CD8-positive, alpha-beta memory T cell (primary cell): ENCODE measurements around the gene FHDC1. TPM values are rescaled to one million over a fixed set of nuclear protein-coding genes. Genes with fewer than 3 reads are reported as not detected.

ENCODE experiments used
- CTCF ChIA-PET: fragments of 350-600 bp; sonication (Branson Sonifier 250); formaldehyde crosslinking; loops from one replicate; lab custom pipeline; 2021; ENCODE audit warnings: antibody characterized with exemption; lab: Charles Lee
- POLR2A ChIA-PET: fragments of 350-600 bp; sonication (Branson Sonifier 250); formaldehyde crosslinking; loops from one replicate; lab custom pipeline; 2021; ENCODE audit warnings: antibody characterized with exemption; lab: Charles Lee
- DNase-seq, 5 donors: peaks; one replicate each; pipeline versions ENCODE4 v3.0.0 to v3.0.0-alpha.2; 2020 to 2022; ENCODE audit warnings: mixed read lengths in 1 of 5
- H3K27ac ChIP-seq: one replicate; pipeline ENCODE4 v1.7.0; 2013; ENCODE audit warnings: low read depth, mild to moderate bottlenecking, low read length, moderate library complexity
- H3K27me3 ChIP-seq: 2 replicates; pipeline ENCODE4 v1.7.0; 2013; ENCODE audit warnings: low read length, mild to moderate bottlenecking; ENCODE audit not compliant: insufficient read depth, poor library complexity, severe bottlenecking
- H3K36me3 ChIP-seq: 2 replicates; pipeline ENCODE4 v1.7.0; 2013; ENCODE audit warnings: mild to moderate bottlenecking, low read length, moderate library complexity; ENCODE audit not compliant: insufficient read depth
- H3K4me1 ChIP-seq: 2 replicates; pipeline ENCODE4 v1.7.0; 2013; ENCODE audit warnings: mild to moderate bottlenecking, low read length, moderate library complexity; ENCODE audit not compliant: insufficient read depth
- H3K4me3 ChIP-seq: 2 replicates; pipeline ENCODE4 v1.7.0; 2013; ENCODE audit warnings: mild to moderate bottlenecking, low read length
- H3K9me3 ChIP-seq: 2 replicates; pipeline ENCODE4 v1.7.0; 2013; ENCODE audit warnings: mild to moderate bottlenecking, low read length
- H3K27ac Mint-ChIP-seq, 8 donors: one replicate each; pipeline ENCODE4 v1.8.0; 2020 to 2021; ENCODE audit warnings: mixed read lengths in 8 of 8, mild to moderate bottlenecking in 6 of 8, inconsistent platforms in 3 of 8, moderate library complexity in 3 of 8
- H3K27me3 Mint-ChIP-seq, 2 donors: one replicate each; pipeline ENCODE4 v1.8.0; 2020 to 2021; ENCODE audit warnings: mixed read lengths in 2 of 2, mild to moderate bottlenecking in 1 of 2, moderate library complexity in 1 of 2
- H3K36me3 Mint-ChIP-seq, 3 donors: one replicate each; pipeline ENCODE4 v1.8.0; 2020 to 2021; ENCODE audit warnings: mixed read lengths in 3 of 3, inconsistent platforms in 1 of 3, mild to moderate bottlenecking in 1 of 3
- H3K4me1 Mint-ChIP-seq, 3 donors: one replicate each; pipeline ENCODE4 v1.8.0; 2020 to 2021; ENCODE audit warnings: mixed read lengths in 3 of 3, inconsistent platforms in 1 of 3, mild to moderate bottlenecking in 1 of 3
- H3K4me3 Mint-ChIP-seq, 7 donors: one replicate each; pipeline ENCODE4 v1.8.0; 2020 to 2021; ENCODE audit warnings: mixed read lengths in 7 of 7, mild to moderate bottlenecking in 6 of 7, moderate library complexity in 4 of 7, inconsistent platforms in 2 of 7
- H3K9me3 Mint-ChIP-seq, 5 donors: one replicate each; pipeline ENCODE4 v1.8.0; 2020 to 2022; ENCODE audit warnings: mixed read lengths in 5 of 5, mild to moderate bottlenecking in 3 of 5, moderate library complexity in 2 of 5, inconsistent platforms in 1 of 5
- polyA plus RNA-seq: library from polyadenylated mRNA; unstranded; fragments of 300-500 nt; fragmentation: Illumina TruSeq; gene quantifications from one replicate; pipeline ENCODE4 v1.2.3, GENCODE V29; 2021
- total RNA-seq, 2 experiments: library from RNA; stranded (reverse); gene quantifications; one replicate each; pipeline ENCODE4 v1.2.3, GENCODE V29; 2021

FHDC1 gene
- total and polyA plus RNA-seq, 3 experiments from 2014 or later: 0.04 TPM; not detected in 1

GRCh38 chr4:152999346-153000075, 63.4 kb downstream of the FHDC1 start:
- H3K27ac Mint-ChIP-seq: no peak overlapping the region
- H3K27me3 Mint-ChIP-seq: peaks cover 6 to 62% of the 10 kb centered on the region in 2 donors
- no peaks in the 10 kb centered on the region for H3K9me3 ChIP-seq
- no peak overlapping the region for H3K27ac ChIP-seq
- H3K27me3 ChIP-seq: no peaks in the 10 kb centered on the region
- no peak for DNase-seq
- ChIA-PET CTCF (no interaction called here), POLR2A (no interaction called here)
- H3K4me1 Mint-ChIP-seq: no peaks in the 10 kb centered on the region
- peaks cover 0 to 2% (median 0%) of the 10 kb centered on the region in 3 donors for H3K36me3 Mint-ChIP-seq
- no peaks in the 10 kb centered on the region for H3K36me3 ChIP-seq
- no peak overlapping the region for H3K4me3 Mint-ChIP-seq
- H3K4me1 ChIP-seq: no peaks in the 10 kb centered on the region
- no peak overlapping the region for H3K4me3 ChIP-seq
- H3K9me3 Mint-ChIP-seq: no peaks in the 10 kb centered on the region

- H3K4me1 Mint-ChIP-seq: no peaks in the 10 kb centered on the region
- no peak overlapping the region for H3K27ac ChIP-seq
- H3K36me3 ChIP-seq: no peaks in the 10 kb centered on the region
- H3K27me3 Mint-ChIP-seq: peaks cover 6 to 64% of the 10 kb centered on the region in 2 donors
- no peak overlapping the region for H3K4me3 ChIP-seq
- no peak overlapping the region for H3K4me3 Mint-ChIP-seq
- peaks cover 0 to 2% (median 0%) of the 10 kb centered on the region in 3 donors for H3K36me3 Mint-ChIP-seq
- DNase-seq: no peak
- H3K27ac Mint-ChIP-seq: no peak overlapping the region
- H3K4me1 ChIP-seq: no peaks in the 10 kb centered on the region
- CTCF ChIA-PET: interaction anchor here (0.9 kb wide), 1 partner anchor 11 kb away, joined by 3 read pairs; no protein-coding TSS in a partner anchor
- no peaks in the 10 kb centered on the region for H3K27me3 ChIP-seq
- POLR2A ChIA-PET: no interaction called here
- H3K9me3 Mint-ChIP-seq: no peaks in the 10 kb centered on the region
- no peaks in the 10 kb centered on the region for H3K9me3 ChIP-seq
These were observed 63.9 kb downstream of the FHDC1 start for GRCh38 chr4:153000076-153000420.

GRCh38 chr4:153001626-153002025, 65.5 kb downstream of the FHDC1 start:
- Mint-ChIP-seq H3K9me3 (no peaks in the 10 kb centered on the region), H3K36me3 (peaks cover 0 to 2% (median 0%) of the 10 kb centered on the region in 3 donors), H3K4me1 (peaks cover 0 to 1% (median 0%) of the 10 kb centered on the region in 3 donors), H3K27me3 (peaks cover 0 to 53% of the 10 kb centered on the region in 2 donors), H3K4me3 (no peak overlapping the region), H3K27ac (no peak overlapping the region)
- H3K9me3 ChIP-seq: no peaks in the 10 kb centered on the region
- H3K4me1 ChIP-seq: no peaks in the 10 kb centered on the region
- H3K36me3 ChIP-seq: no peaks in the 10 kb centered on the region
- DNase-seq: no peak
- POLR2A ChIA-PET: no interaction called here
- H3K27me3 ChIP-seq: no peaks in the 10 kb centered on the region
- H3K4me3 ChIP-seq: no peak overlapping the region
- H3K27ac ChIP-seq: no peak overlapping the region
- CTCF ChIA-PET: no interaction called here

- CTCF ChIA-PET: no interaction called here
These were observed 66.0 kb downstream of the FHDC1 start for GRCh38 chr4:153002110-153002509.

GRCh38 chr4:153004081-153004850, 68.1 kb downstream of the FHDC1 start:
- no peaks in the 10 kb centered on the region for H3K9me3 ChIP-seq
- H3K4me1 ChIP-seq: no peaks in the 10 kb centered on the region
- H3K27me3 ChIP-seq: no peaks in the 10 kb centered on the region
- peaks cover 0 to 1% (median 0%) of the 10 kb centered on the region in 3 donors for H3K4me1 Mint-ChIP-seq
- no peaks in the 10 kb centered on the region for H3K36me3 ChIP-seq
- no peak overlapping the region for H3K27ac Mint-ChIP-seq
- H3K36me3 Mint-ChIP-seq: no peaks in the 10 kb centered on the region
- H3K4me3 Mint-ChIP-seq: no peak overlapping the region
- H3K27ac ChIP-seq: no peak overlapping the region
- peaks cover 1 to 40% of the 10 kb centered on the region in 2 donors for H3K27me3 Mint-ChIP-seq
- POLR2A ChIA-PET: no interaction called here
- H3K4me3 ChIP-seq: no peak overlapping the region
- H3K9me3 Mint-ChIP-seq: no peaks in the 10 kb centered on the region
- CTCF ChIA-PET: interaction anchor here (1.3 kb wide), 1 partner anchor 10 kb away, joined by 4 read pairs; no protein-coding TSS in a partner anchor
- no peak for DNase-seq

More at GRCh38 chr4:153002110-153002509, 66.0 kb downstream of the FHDC1 start:
- H3K27ac Mint-ChIP-seq: peak overlapping the region in 1 of 8 donors; percentile 33
- peaks cover 0 to 1% (median 0%) of the 10 kb centered on the region in 3 donors for H3K4me1 Mint-ChIP-seq
- no peak overlapping the region for H3K4me3 ChIP-seq
- peaks cover 0 to 2% (median 0%) of the 10 kb centered on the region in 3 donors for H3K36me3 Mint-ChIP-seq
- no peaks in the 10 kb centered on the region for H3K4me1 ChIP-seq
- no peaks in the 10 kb centered on the region for H3K36me3 ChIP-seq
- no peak overlapping the region for H3K4me3 Mint-ChIP-seq
- POLR2A ChIA-PET: no interaction called here
- H3K27me3 ChIP-seq: no peaks in the 10 kb centered on the region
- H3K9me3 ChIP-seq: no peaks in the 10 kb centered on the region
- no peaks in the 10 kb centered on the region for H3K9me3 Mint-ChIP-seq
- H3K27ac ChIP-seq: no peak overlapping the region
- peaks cover 0 to 53% of the 10 kb centered on the region in 2 donors for H3K27me3 Mint-ChIP-seq
- DNase-seq: no peak

GRCh38 chr4:153005899-153006381, 69.8 kb downstream of the FHDC1 start:
- H3K4me1 Mint-ChIP-seq: peaks cover 0 to 1% (median 0%) of the 10 kb centered on the region in 3 donors
- Histone ChIP-seq H3K4me3 (no peak overlapping the region), H3K9me3 (no peaks in the 10 kb centered on the region), H3K36me3 (no peaks in the 10 kb centered on the region), H3K27me3 (no peaks in the 10 kb centered on the region), H3K4me1 (no peaks in the 10 kb centered on the region), H3K27ac (no peak overlapping the region)
- POLR2A ChIA-PET: no interaction called here
- no peaks in the 10 kb centered on the region for H3K36me3 Mint-ChIP-seq
- H3K27ac Mint-ChIP-seq: no peak overlapping the region
- H3K9me3 Mint-ChIP-seq: no peaks in the 10 kb centered on the region
- H3K27me3 Mint-ChIP-seq: peaks cover 1 to 26% of the 10 kb centered on the region in 2 donors
- peak overlapping the region in 1 of 7 donors; percentile 59 for H3K4me3 Mint-ChIP-seq
- CTCF ChIA-PET: no interaction called here
- DNase-seq: no peak

GRCh38 chr4:153008578-153009199, 72.6 kb downstream of the FHDC1 start:
- Mint-ChIP-seq H3K36me3 (no peaks in the 10 kb centered on the region), H3K27ac (no peak overlapping the region), H3K27me3 (peaks cover 1 to 12% of the 10 kb centered on the region in 2 donors), H3K4me3 (no peak overlapping the region), H3K9me3 (no peaks in the 10 kb centered on the region), H3K4me1 (peaks cover 0 to 1% (median 0%) of the 10 kb centered on the region in 3 donors)
- H3K27ac ChIP-seq: no peak overlapping the region
- no peaks in the 10 kb centered on the region for H3K4me1 ChIP-seq
- no peak for DNase-seq
- H3K4me3 ChIP-seq: no peak overlapping the region
- H3K36me3 ChIP-seq: no peaks in the 10 kb centered on the region
- CTCF ChIA-PET: no interaction called here
- H3K9me3 ChIP-seq: no peaks in the 10 kb centered on the region
- no peaks in the 10 kb centered on the region for H3K27me3 ChIP-seq
- POLR2A ChIA-PET: no interaction called here
